HG03159 (cell line): Measurements from ENCODE around the gene TRPT1.

Experiments
- ATAC-seq: cut with Tn5 transposase; IDR thresholded peaks from one replicate; pipeline ENCODE4 v1.9.1; 2021; ENCODE audit warnings: mild to moderate bottlenecking, moderate library complexity; ENCODE audit not compliant: unreplicated experiment

TRPT1 gene

GRCh38 chr11:64225608-64226506, at the start of gene TRPT1, which contains the start of gene NUDT22:
Gene TRPT1, minus strand, starts transcription at chr11:64226186. Its CDS starts 326 bp downstream, at chr11:64225860.
Gene NUDT22, plus strand, starts transcription at chr11:64226274. Its CDS starts 379 bp downstream, at chr11:64226653.
- peak; percentile 51 for ATAC-seq

- ATAC-seq = no peak
These were observed 49.2 kb upstream of the TRPT1 start for GRCh38 chr11:64275031-64275800.

GRCh38 chr11:64269540-64270220, 43.7 kb upstream of the TRPT1 start:
- ATAC-seq = peak; percentile 50

GRCh38 chr11:64268893-64269539, 43.0 kb upstream of the TRPT1 start:
- peak; percentile 18 for ATAC-seq

- ATAC-seq = no peak
These were observed 42.3 kb upstream of the TRPT1 start for GRCh38 chr11:64268025-64268892.

- no peak for ATAC-seq
These were observed 41.4 kb upstream of the TRPT1 start for GRCh38 chr11:64267207-64267945.

- no peak for ATAC-seq
These were observed 40.4 kb upstream of the TRPT1 start for GRCh38 chr11:64266339-64266738.

GRCh38 chr11:64265176-64266160, 39.5 kb upstream of the TRPT1 start:
- no peak for ATAC-seq

- ATAC-seq = no peak
These were observed 38.4 kb upstream of the TRPT1 start for GRCh38 chr11:64264371-64264852.

- no peak for ATAC-seq
These were observed 37.9 kb upstream of the TRPT1 start for GRCh38 chr11:64263947-64264317.

GRCh38 chr11:64263021-64263946, 37.3 kb upstream of the TRPT1 start:
- no peak for ATAC-seq

- no peak for ATAC-seq
These were observed 36.5 kb upstream of the TRPT1 start for GRCh38 chr11:64262271-64263002.

- ATAC-seq = no peak
These were observed 35.6 kb upstream of the TRPT1 start for GRCh38 chr11:64261556-64262080.

- ATAC-seq = no peak
These were observed 34.2 kb upstream of the TRPT1 start for GRCh38 chr11:64260147-64260708.

- ATAC-seq = no peak
These were observed 33.6 kb upstream of the TRPT1 start for GRCh38 chr11:64259533-64260067.
